ENCODE results near the gene TMEM91. TPM values are rescaled to one million over a fixed set of nuclear protein-coding genes. Genes with fewer than 3 reads are reported as not detected.
A peak's percentile ranks its signal among the peaks of the same experiment; 100 is the strongest.

The TMEM91 gene
- total and polyA plus RNA-seq, 2 of the 8 experiments (the other 6 are each of a cell fraction or from before 2014, with no cell fraction given) = 5.3 to 7.4 TPM

DNA sequence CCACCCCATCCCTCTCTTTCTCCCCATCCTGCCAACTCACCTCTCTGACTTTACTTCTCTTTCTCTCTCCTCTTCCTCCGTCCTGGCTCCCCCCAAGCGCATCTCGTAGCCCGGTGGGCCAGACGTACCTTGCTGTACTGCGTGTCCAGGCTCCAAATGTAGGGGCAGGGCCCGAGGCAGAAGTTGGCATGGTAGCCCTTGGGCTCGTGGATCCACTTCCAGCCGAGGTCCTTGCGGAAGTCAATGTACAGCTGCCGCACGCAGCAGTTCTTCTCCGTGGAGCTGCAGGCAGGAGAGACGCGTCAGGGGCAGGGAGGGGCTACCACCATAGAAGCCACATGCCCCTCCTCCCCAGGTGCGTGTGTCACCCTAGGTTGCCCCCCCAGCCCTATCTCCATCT, 44.3 kb upstream of the TMEM91 start:
- TF ChIP-seq YY1 (IDR thresholded peaks at IDR 0.05; ENCODE audit: low read depth, low read length) (no peak), HDAC2 (IDR thresholded peaks at IDR 0.05; ENCODE audit: borderline replicate concordance in 1 of 2, low read depth in 2 of 2, low read length in 2 of 2) (no peak), KDM1A (IDR thresholded peaks at IDR 0.05; ENCODE audit: borderline replicate concordance, low read length) (no peak), POLR2AphosphoS5 (IDR thresholded peaks at IDR 0.05; ENCODE audit: low read depth, low read length) (no peak), CHD1 (IDR thresholded peaks at IDR 0.05; ENCODE audit: low read depth, low read length) (no peak), BACH1 (IDR thresholded peaks at IDR 0.05; ENCODE audit: low read length) (no peak)
- TF ChIP-seq, protein P1, sequence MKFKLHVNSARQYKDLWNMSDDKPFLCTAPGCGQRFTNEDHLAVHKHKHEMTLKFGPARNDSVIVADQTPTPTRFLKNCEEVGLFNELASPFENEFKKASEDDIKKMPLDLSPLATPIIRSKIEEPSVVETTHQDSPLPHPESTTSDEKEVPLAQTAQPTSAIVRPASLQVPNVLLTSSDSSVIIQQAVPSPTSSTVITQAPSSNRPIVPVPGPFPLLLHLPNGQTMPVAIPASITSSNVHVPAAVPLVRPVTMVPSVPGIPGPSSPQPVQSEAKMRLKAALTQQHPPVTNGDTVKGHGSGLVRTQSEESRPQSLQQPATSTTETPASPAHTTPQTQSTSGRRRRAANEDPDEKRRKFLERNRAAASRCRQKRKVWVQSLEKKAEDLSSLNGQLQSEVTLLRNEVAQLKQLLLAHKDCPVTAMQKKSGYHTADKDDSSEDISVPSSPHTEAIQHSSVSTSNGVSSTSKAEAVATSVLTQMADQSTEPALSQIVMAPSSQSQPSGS (IDR thresholded peaks at IDR 0.05; ENCODE audit: low read length) = no peak
- TF ChIP-seq, protein P2, sequence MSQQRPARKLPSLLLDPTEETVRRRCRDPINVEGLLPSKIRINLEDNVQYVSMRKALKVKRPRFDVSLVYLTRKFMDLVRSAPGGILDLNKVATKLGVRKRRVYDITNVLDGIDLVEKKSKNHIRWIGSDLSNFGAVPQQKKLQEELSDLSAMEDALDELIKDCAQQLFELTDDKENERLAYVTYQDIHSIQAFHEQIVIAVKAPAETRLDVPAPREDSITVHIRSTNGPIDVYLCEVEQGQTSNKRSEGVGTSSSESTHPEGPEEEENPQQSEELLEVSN (IDR thresholded peaks at IDR 0.05) = no peak
- ChIA-PET POLR2A (ENCODE audit: partially characterized antibody) (no interaction called here), CTCF (ENCODE audit: partially characterized antibody) (interaction anchor here (0.6 to 2.0 kb wide), 5 partner anchors 10 to 182 kb away, joined by 3 to 7 read pairs (median 4); partner anchors contain the start of gene TGFB1)
- DNase-seq (ENCODE audit: low read depth in 1 of 2, low spot score in 2 of 2) (no peak), FAIRE-seq (no peak)
- Histone ChIP-seq H3K23me2 (ENCODE audit: low read depth, low read length) (peaks cover 5% of the 10 kb centered on the region), H3K27ac (ENCODE audit: low read depth, low read length) (no peak overlapping the region), H3K56ac (replicated peaks; ENCODE audit: insufficient read length, low read depth, low read length) (no peak overlapping the region), H2BK20ac (ENCODE audit: low read length) (no peak overlapping the region), H3K9ac (replicated peaks in 1 of 4; ENCODE audit: extremely low read depth in 1 of 4, low read depth in 3 of 4, low read length in 3 of 4) (no peak overlapping the region), H2AK5ac (ENCODE audit: low read depth, low read length) (peak overlapping the region; percentile 65; the same call in 1 of the 2 replicates), H3K36me3 (ENCODE audit: control insufficient read depth in 2 of 4, insufficient read depth in 4 of 4, low read length in 3 of 4) (no peaks in the 10 kb centered on the region), H2BK5ac (ENCODE audit: low read depth, low read length) (no peak overlapping the region), H3K4ac (replicated peaks; ENCODE audit: insufficient read length, low read depth, low read length) (no peak overlapping the region), H2AFZ (ENCODE audit: low read length) (no peak overlapping the region), H3K4me1 (replicated peaks in 1 of 4; ENCODE audit: control insufficient read depth in 3 of 4, insufficient read depth in 4 of 4, low read length in 3 of 4) (peaks cover 3 to 10% (median 8%) of the 10 kb centered on the region in 4 experiments; a peak in 6 of 7 replicates), H4K5ac (ENCODE audit: insufficient read length, low read depth, low read length) (no peak overlapping the region), H3K4me2 (ENCODE audit: insufficient read depth in 1 of 2, low read depth in 2 of 2, low read length in 2 of 2) (peak overlapping the region in 1 of 2 experiments; percentile 67; a peak in 1 of 4 replicates), H4K8ac (ENCODE audit: extremely low read depth, insufficient read depth, low read length) (no peak overlapping the region), H2BK120ac (replicated peaks; ENCODE audit: low read depth, low read length) (no peak overlapping the region), H4K91ac (replicated peaks; ENCODE audit: insufficient read length, low read length) (no peak overlapping the region), H2BK12ac (ENCODE audit: low read depth, low read length) (peak overlapping the region; percentile 50; the same call in 1 of the 2 replicates), H3K79me1 (ENCODE audit: low read depth, low read length) (no peaks in the 10 kb centered on the region), H3K9me3 (ENCODE audit: insufficient read depth in 2 of 2, low read depth in 1 of 2, low read length in 1 of 2) (no peaks in the 10 kb centered on the region), H3K14ac (ENCODE audit: insufficient read length) (no peak overlapping the region), H4K20me1 (replicated peaks in 1 of 2; ENCODE audit: control insufficient read depth in 1 of 2, insufficient read depth in 2 of 2, low read length in 2 of 2) (peaks cover 0 to 2% of the 10 kb centered on the region in 2 experiments), H3K4me3 (ENCODE audit: extremely low read depth in 1 of 4, insufficient read depth in 2 of 4, low read depth in 3 of 4, low read length in 4 of 4) (no peak overlapping the region), H3K23ac (ENCODE audit: insufficient read length) (no peak overlapping the region), H3K18ac (ENCODE audit: extremely low read depth, low read length) (no peak overlapping the region), H3K79me2 (ENCODE audit: control insufficient read depth in 1 of 2, insufficient read depth in 2 of 2, low read length in 2 of 2) (no peaks in the 10 kb centered on the region), H3K27me3 (replicated peaks in 1 of 4; ENCODE audit: control insufficient read depth in 3 of 4, extremely low read depth in 1 of 4, insufficient read depth in 3 of 4, low read length in 3 of 4) (peaks cover 0 to 3% (median 0%) of the 10 kb centered on the region in 4 experiments; a peak in 3 of 7 replicates), H2BK15ac (ENCODE audit: low read length) (0 out of 2 replicates have a peak overlapping the region, but pooled peaks have one; percentile 61)
- WGBS, 2 experiments (ENCODE audit: extremely low coverage in 1 of 2, insufficient coverage in 1 of 2, insufficient read length in 1 of 2, insufficient replicate concordance in 2 of 2, low coverage in 1 of 2, low lambda C conversion rate in 2 of 2, missing lambda C conversion rate in 1 of 2) = 88% methylated on average over 16 of the region's 16 CpGs; no CpG with 5 or more reads in 1 of the 2 experiments

Data from H1 (cell line).